ENCODE data around the gene MCMBP.

DNA sequence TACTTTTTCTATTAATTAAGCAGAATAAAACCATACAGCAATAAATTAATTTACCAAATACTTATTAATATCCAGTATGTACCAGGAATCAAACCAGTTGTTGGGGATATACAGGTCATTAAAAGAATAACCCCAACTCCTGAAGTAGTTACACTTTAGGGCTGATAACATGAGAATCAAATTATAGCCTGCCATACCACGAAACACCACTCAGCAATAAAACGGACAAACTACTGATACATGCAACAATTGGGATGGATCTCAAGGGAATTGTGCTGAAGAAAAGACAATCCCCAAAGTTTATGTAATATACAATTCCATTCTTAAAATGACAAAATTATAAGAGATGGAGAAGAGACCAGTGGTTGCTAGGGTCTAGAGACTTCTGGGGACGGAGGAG is 22.7 kb downstream of the MCMBP start:
- TF ChIP-seq, protein P1, sequence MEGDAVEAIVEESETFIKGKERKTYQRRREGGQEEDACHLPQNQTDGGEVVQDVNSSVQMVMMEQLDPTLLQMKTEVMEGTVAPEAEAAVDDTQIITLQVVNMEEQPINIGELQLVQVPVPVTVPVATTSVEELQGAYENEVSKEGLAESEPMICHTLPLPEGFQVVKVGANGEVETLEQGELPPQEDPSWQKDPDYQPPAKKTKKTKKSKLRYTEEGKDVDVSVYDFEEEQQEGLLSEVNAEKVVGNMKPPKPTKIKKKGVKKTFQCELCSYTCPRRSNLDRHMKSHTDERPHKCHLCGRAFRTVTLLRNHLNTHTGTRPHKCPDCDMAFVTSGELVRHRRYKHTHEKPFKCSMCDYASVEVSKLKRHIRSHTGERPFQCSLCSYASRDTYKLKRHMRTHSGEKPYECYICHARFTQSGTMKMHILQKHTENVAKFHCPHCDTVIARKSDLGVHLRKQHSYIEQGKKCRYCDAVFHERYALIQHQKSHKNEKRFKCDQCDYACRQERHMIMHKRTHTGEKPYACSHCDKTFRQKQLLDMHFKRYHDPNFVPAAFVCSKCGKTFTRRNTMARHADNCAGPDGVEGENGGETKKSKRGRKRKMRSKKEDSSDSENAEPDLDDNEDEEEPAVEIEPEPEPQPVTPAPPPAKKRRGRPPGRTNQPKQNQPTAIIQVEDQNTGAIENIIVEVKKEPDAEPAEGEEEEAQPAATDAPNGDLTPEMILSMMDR (conservative IDR thresholded peaks at IDR 0.05; ENCODE audit: low read length) = no peak
- no peak for TF ChIP-seq EZH2phosphoT487 (IDR thresholded peaks at IDR 0.05; ENCODE audit: borderline replicate concordance)
